HG03175 (cell line): Measurements from ENCODE around the gene SASH1.
A peak's percentile ranks its signal among the peaks of the same experiment; 100 is the strongest.

Source experiments
- ATAC-seq: cut with Tn5 transposase; IDR thresholded peaks from one replicate; pipeline ENCODE4 v1.9.1; 2021; ENCODE audit warnings: mild to moderate bottlenecking, moderate library complexity; ENCODE audit not compliant: unreplicated experiment

The SASH1 gene

DNA sequence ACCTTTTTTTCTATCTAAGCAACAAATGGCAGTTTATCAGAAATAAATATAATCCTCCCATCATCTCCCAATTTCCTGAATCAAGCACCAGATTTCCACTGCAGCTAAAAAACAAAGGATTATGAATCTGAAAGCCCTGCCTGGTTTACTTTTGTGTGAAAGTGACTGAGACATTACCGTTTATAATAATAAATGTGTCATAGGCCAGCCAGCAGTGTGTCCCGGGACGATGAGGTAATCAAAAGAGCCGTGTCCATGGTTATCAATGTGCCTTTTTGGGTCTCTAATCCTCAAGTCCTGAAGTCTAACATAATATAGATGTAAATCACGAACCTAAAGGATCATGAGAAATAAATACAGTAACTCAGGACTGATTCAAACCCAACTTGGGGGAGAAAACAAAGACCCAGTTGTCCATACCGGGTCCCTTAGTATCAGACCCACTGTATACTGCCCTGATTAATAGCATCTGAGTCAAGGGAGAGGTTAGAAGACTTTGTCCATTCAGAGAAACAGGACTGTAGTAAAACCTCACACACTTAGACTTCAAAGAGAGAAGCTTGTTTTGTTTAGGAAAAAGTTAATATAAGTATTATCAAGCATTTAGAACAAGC, 149.1 kb downstream of the SASH1 start:
- no peak for ATAC-seq

GRCh38 chr6:148492654-148493290, 150.1 kb downstream of the SASH1 start:
- no peak for ATAC-seq

DNA sequence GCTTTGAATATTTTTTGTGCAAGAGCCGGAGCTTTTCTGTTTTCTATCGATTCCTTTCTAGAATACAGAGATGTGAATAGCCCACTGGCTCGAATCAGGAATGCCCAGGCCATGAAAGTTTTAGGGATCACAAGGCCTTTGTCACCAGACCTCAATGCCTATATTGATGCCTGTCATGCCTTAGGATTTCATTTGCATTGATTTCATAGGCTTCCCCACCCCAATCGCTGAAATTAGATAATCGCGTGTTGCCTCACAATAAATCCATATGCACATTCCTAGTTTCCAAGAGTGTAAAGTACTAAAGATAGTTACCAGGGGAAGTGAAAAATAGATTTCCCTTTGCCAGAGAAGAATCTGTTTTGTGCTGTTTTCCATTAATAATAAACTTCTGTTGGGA, 150.8 kb downstream of the SASH1 start:
- ATAC-seq, result no peak

GRCh38 chr6:148494226-148494625, 151.6 kb downstream of the SASH1 start:
- ATAC-seq, result no peak

- ATAC-seq, result no peak
Measured at GRCh38 chr6:148495029-148495428, 152.4 kb downstream of the SASH1 start.

DNA sequence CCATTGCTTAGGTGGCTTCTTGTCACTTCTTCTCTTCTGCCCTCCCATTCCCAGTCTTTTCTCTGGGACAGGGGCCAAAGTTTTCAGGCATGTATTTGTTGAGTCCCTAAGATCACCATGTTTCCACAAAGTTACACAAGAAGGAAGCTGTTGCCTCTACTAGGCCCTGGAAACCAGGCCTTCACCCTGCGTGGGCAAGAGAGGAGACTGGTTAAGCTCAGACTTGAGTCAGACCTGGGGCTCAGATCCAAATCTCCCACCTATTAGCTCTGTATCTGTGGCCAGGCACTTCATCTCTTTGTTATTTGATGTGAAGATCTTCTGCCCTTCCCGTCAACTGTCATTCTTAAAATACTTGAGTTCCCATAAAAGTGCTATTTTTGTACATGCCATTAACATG, 154.6 kb downstream of the SASH1 start:
- ATAC-seq, result no peak

DNA sequence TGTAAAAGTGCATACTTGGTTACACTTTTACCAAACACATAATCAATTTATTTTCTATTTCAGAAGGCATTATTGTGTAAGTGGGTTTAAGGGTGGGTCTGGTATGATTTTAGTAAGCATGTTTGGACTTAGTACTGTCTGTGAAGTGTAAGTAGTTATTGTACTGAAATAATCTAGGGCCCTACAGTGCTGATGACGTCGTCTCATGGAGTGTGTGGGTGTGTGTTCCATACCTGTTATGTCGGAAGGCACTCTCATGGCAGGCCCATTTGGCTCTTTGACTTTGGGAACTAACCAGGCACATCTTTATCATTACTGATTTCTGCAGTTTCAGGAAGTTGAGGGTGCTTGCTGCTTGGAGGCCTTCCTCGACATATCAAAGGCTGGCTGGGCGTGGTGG, 155.1 kb downstream of the SASH1 start:
- no peak for ATAC-seq

DNA sequence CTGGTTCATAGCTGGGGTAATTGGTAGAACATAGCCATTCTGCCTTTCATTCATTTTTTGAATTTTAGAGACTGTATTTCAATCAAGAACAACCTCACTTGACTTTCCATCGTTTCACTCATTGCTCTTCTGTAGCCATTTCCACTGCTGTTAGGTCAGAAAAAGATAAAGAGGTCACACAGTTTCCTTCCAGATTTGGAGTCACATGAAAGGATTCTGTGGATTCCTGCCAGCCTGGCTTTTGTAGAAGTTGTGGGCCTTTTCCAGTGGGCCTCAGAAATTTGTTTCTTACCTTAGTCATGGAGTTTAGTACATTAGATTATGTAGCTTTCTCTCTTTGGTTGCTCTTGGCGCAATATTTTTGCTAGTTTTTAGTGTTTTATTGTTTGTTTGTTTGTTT, 157.8 kb downstream of the SASH1 start:
- no peak for ATAC-seq

DNA sequence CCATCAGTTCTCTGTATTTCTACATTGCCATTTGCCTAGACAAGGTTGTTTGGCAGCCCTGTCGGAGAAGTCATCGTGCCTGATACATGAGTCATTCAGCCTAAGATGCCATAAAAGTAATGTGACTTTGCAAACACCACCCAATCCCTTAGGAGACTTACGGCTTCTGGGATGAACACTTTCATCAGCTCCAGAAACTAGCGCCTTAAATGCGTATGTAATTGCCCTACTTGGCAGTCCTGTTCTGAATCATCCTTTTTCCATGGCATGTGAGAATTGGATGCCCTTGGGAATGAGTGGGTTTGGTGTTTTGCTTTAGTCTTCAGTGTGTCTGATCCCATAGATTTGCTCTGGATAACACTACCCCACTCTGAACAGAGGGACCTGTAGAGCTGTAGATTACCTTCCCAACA, 158.5 kb downstream of the SASH1 start:
- no peak for ATAC-seq

DNA sequence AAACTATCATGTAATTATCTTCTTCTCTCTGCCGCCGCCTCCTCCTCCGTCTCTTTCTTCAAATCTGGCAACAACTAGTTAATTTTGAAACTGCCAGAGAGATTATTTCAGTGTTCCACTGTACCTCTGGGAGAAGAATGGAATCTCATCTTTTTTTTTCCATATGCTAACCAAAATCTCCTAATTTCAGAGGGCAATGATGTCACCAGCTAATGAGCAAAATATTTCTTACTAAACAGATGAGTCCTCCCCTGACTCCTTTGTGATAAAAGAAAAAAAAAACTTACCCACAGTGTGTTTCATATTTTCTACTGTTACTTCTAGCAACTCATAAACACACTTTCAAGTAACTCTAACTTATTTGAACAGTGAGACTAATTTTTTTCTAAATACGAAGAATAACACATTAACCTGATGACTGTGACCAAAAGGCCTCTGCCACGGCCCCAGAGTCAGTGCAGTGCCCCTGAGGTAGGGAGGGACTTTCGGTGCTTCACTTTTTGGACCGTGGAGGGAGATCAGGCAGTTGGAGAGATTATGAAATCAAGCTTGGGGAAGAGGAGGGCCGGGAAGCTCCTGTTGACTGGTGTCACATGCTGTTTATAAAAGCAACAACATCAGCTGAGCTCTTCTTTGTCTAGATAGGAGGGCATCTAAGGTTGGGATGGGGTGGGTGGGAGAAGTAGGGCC, 159.6 kb downstream of the SASH1 start:
- no peak for ATAC-seq

GRCh38 chr6:148502773-148503135, 160.1 kb downstream of the SASH1 start:
- no peak for ATAC-seq

- ATAC-seq, result no peak
Measured at GRCh38 chr6:148503703-148504102, 161.1 kb downstream of the SASH1 start.

DNA sequence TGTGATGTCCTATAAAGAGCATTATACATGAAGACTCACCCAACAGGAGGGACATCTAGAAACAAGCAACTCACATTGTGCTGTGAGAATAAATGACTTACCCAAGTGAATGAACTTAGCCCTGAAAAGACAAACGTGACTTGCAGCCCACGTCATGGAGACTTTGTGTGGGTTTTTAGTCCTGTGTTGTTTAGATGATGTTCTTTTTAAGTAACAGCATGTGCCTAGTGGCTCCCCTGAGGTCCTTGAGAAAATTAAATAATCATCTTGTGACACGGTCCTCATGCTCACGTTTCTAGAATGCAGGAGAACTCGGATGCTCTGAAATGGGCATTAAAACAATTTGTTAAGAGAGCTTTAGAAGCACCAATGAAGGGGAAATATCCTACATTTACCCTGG, 165.1 kb downstream of the SASH1 start:
- ATAC-seq, result no peak

DNA sequence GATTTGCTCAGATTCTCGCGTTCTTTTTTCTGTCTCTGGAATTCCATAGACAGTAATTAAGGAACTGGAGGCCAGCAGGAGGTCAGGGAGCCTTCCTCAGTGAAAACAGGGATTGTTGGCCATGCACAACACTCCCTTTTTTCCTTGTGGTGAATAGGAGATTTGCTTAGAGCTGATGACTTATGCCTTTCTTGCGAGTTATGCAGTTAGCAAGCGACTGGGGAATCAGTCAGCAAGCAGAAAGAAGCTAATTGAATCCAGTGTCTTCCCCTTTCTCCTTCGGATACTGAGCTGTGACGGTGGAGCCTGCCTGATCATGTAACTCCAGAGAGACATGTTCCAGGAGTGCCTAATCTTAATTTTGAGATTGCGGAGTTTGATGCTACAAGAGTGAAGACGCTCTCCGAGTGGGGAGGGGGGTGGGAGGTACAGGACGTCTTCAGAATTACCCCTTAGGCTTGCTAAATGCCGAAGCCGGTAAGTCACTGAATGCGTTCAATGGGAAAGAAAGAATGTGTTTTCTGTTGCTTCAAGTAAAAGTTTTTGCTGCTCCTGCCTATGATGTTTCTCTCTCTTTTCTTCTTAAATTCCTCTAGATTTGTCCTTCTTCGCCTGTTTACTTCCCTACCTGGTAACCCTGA, 165.9 kb downstream of the SASH1 start:
- ATAC-seq, result no peak

GRCh38 chr6:148509119-148509799, 166.6 kb downstream of the SASH1 start:
- ATAC-seq, result no peak

GRCh38 chr6:148509800-148510581, 167.4 kb downstream of the SASH1 start:
- ATAC-seq, result peak; percentile 85

DNA sequence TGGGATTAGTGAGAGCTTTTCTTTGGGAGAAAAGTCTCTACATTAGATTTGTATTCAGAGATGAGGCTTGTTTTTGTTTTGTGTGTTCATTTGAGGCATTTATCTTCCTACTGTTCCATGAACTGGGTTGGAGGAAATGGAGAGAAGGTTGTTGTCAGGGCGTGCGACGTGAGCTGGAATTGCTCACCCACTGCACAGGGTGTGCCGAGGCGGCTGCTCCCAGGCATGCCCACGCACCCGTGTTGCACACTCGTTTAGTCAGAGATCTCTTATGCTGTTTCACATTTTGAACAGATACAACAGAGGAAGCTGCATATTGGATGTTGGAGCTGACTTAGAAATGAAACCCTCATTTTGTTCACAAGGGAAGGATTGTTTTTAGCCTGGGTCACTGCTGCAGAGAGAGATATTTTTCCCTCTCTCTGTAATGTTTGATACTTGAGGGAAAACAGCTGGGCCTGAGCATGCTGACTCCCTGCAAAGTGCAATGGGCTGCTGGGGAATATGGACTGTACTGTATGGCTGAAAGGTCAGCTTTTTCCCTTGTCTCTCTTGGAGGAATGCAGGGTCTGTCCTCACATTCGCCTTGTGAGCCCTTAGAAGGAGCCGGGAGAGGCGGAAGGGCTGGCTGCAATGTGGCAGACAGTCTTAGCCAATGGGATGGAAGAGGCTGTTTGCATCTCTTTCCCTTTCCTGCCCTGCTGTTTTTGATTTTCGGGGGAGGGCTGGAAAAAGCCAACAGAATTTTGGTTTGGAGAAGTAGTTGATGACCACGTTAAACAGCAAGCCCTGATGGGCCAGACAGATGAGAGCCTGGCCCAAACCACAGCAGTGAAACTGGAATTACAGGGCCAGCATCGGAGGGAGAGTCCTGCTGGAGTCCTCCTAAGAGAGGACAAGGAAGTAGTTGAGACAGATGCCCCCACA, 170.8 kb downstream of the SASH1 start:
- no peak for ATAC-seq

DNA sequence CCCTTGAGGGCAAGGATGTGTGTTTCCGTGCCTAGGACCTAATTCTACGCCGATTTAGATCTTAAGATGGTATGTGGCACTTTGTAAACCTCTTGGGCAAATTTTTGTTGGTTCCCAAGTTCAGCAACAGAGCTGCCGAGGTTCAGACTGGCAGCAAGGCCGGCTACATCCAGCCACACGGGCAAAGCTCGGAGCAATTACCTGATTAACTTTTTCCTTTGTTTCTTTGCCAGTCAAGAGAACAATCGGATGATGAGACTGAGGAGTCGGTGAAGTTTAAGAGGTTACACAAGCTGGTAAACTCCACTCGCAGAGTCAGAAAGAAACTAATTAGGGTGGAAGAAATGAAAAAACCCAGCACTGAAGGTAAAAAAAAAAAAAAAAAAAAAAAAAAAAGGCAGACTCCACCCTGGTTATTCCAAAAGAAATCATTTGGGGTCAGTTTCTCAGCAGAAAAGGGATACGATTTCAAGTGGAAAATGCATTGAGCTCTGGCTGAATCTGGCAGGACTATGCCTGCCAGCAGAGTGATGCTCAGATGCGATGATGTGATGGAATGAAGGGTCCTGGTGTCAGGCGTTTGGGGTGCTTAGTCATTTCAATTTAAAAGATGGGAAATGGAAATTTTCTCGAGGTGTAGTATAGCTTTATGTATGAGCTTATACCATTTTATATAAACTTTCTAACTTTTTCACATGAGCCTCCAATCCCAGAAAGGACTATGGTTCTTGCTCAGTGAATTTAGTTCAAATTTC, 171.6 kb downstream of the SASH1 start:
- ATAC-seq, result no peak

GRCh38 chr6:148516217-148516616, 173.6 kb downstream of the SASH1 start:
- ATAC-seq, result no peak
